NB4 (cell line): ENCODE results near the gene MARK1.
A peak's percentile ranks its signal among the peaks of the same experiment; 100 is the strongest.

ENCODE experiments used
- DNase-seq: peaks from one replicate; pipeline ENCODE4 v3.0.0; 2010; ENCODE audit warnings: low read depth
- H3K4me3 ChIP-seq: one replicate; pipeline ENCODE4 v1.5.1; 2011; ENCODE audit warnings: mild to moderate bottlenecking, low read depth, low read length, moderate library complexity
- CTCF ChIP-seq: IDR thresholded peaks from one replicate; pipeline ENCODE4 v1.5.1; 2012; ENCODE audit warnings: low read depth, low read length
- MAX ChIP-seq: IDR thresholded peaks from 2 replicates; pipeline ENCODE4 v1.6.1; 2011; ENCODE audit warnings: low read depth, low read length
- MYC ChIP-seq: IDR thresholded peaks from 2 replicates; pipeline ENCODE4 v1.6.1; 2011; ENCODE audit warnings: low read depth, low read length
- POLR2A ChIP-seq: IDR thresholded peaks from 2 replicates; pipeline ENCODE4 v1.6.1; 2011; ENCODE audit warnings: mild to moderate bottlenecking; ENCODE audit not compliant: insufficient read length; ENCODE audit errors: extremely low read depth

Gene MARK1

GRCh38 chr1:220700556-220701179 lies 172.7 kb downstream of the MARK1 start:
- DNase-seq: no peak
- no peak overlapping the region for H3K4me3 ChIP-seq
- no peak for TF ChIP-seq MYC
- TF ChIP-seq POLR2A: no peak
- no peak for TF ChIP-seq MAX
- no peak for TF ChIP-seq CTCF

GRCh38 chr1:220701974-220702373 lies 174.0 kb downstream of the MARK1 start:
- no peak overlapping the region for H3K4me3 ChIP-seq
- DNase-seq: peak; percentile 38
- no peak for TF ChIP-seq POLR2A
- TF ChIP-seq MAX: no peak
- TF ChIP-seq CTCF: no peak
- no peak for TF ChIP-seq MYC

GRCh38 chr1:220702733-220703270 lies 174.9 kb downstream of the MARK1 start:
- DNase-seq: no peak
- TF ChIP-seq CTCF (no peak), MAX (no peak), MYC (no peak), POLR2A (no peak)
- no peak overlapping the region for H3K4me3 ChIP-seq

GRCh38 chr1:220703305-220703704 lies 175.4 kb downstream of the MARK1 start:
- no peak overlapping the region for H3K4me3 ChIP-seq
- TF ChIP-seq POLR2A: no peak
- TF ChIP-seq CTCF: no peak
- TF ChIP-seq MAX: no peak
- no peak for TF ChIP-seq MYC
- DNase-seq: peak; percentile 40

GRCh38 chr1:220705782-220706181 lies 177.8 kb downstream of the MARK1 start:
- DNase-seq: no peak
- no peak overlapping the region for H3K4me3 ChIP-seq
- TF ChIP-seq CTCF (no peak), MAX (no peak), MYC (no peak), POLR2A (no peak)
